ENCODE data around the gene CLEC11A.

GRCh38 chr19:50722201-50723013 is 757 bp upstream of the CLEC11A start:
- TF ChIP-seq CTCF (IDR thresholded peaks at IDR 0.05; ENCODE audit: low read depth, low read length, missing input control): no peak
- no peak for TF ChIP-seq ZBTB33 (IDR thresholded peaks at IDR 0.05)
- TF ChIP-seq REST (IDR thresholded peaks at IDR 0.05): no peak
- no peak for TF ChIP-seq YY1 (IDR thresholded peaks at IDR 0.05)
- no peak for TF ChIP-seq TAF1 (conservative IDR thresholded peaks at IDR 0.05)
- no peak for TF ChIP-seq RAD21 (IDR thresholded peaks at IDR 0.05)
- TF ChIP-seq SP1 (IDR thresholded peaks at IDR 0.05): no peak
- no peak for TF ChIP-seq ATF3 (IDR thresholded peaks at IDR 0.05)
- TF ChIP-seq RXRA (IDR thresholded peaks at IDR 0.05): no peak
- no peak for TF ChIP-seq MAX (IDR thresholded peaks at IDR 0.05)
- TF ChIP-seq GABPA (IDR thresholded peaks at IDR 0.05 in 1 of 2, conservative IDR thresholded peaks at IDR 0.05 in 1 of 2): no peak
- no peak for TF ChIP-seq JUND (IDR thresholded peaks at IDR 0.05)

Measured in liver (tissue), 3 donors.